ENCODE data around the gene SLC66A1. TPM values are rescaled to one million over a fixed set of nuclear protein-coding genes. Genes with fewer than 3 reads are reported as not detected.

SLC66A1 gene
- total RNA-seq, 1 experiment from 2014 or later, result 49.6 TPM

GRCh38 chr1:19370453-19371170 lies 58.5 kb downstream of the SLC66A1 start:
- in situ Hi-C loops (cut with HindIII; ENCODE audit: low sequenced_read_pairs), result no loop called here
- DNase-seq (ENCODE audit: low spot score), result no peak

GRCh38 chr1:19371226-19372135 lies 59.4 kb downstream of the SLC66A1 start:
- no peak for DNase-seq (ENCODE audit: low spot score)
- in situ Hi-C loops (cut with HindIII; ENCODE audit: low sequenced_read_pairs), result no loop called here

GRCh38 chr1:19372136-19372514 lies 60.0 kb downstream of the SLC66A1 start:
- in situ Hi-C loops (cut with HindIII; ENCODE audit: low sequenced_read_pairs), result no loop called here
- DNase-seq (ENCODE audit: low spot score), result no peak

- DNase-seq (ENCODE audit: low spot score), result no peak
- in situ Hi-C loops (cut with HindIII; ENCODE audit: low sequenced_read_pairs), result no loop called here
Measured at GRCh38 chr1:19372602-19373001, 60.5 kb downstream of the SLC66A1 start.

GRCh38 chr1:19373211-19374082 lies 61.3 kb downstream of the SLC66A1 start:
- in situ Hi-C loops (cut with HindIII; ENCODE audit: low sequenced_read_pairs), result no loop called here
- no peak for DNase-seq (ENCODE audit: low spot score)

- DNase-seq (ENCODE audit: low spot score), result no peak
- in situ Hi-C loops (cut with HindIII; ENCODE audit: low sequenced_read_pairs), result no loop called here
Measured at GRCh38 chr1:19374083-19374801, 62.1 kb downstream of the SLC66A1 start.

- in situ Hi-C loops (cut with HindIII; ENCODE audit: low sequenced_read_pairs), result loop anchor here (25.0 kb wide), 1 partner anchor 212 kb away; a partner anchor contains a TSS
- DNase-seq (ENCODE audit: low spot score), result no peak
Measured at GRCh38 chr1:19374926-19375325, 62.8 kb downstream of the SLC66A1 start.

GRCh38 chr1:19375631-19376400 lies 63.7 kb downstream of the SLC66A1 start:
- DNase-seq (ENCODE audit: low spot score), result no peak
- in situ Hi-C loops (cut with HindIII; ENCODE audit: low sequenced_read_pairs), result loop anchor here (25.0 kb wide), 1 partner anchor 211 kb away; a partner anchor contains a TSS

GRCh38 chr1:19376428-19377372 lies 64.6 kb downstream of the SLC66A1 start:
- in situ Hi-C loops (cut with HindIII; ENCODE audit: low sequenced_read_pairs), result loop anchor here (25.0 kb wide), 1 partner anchor 211 kb away; a partner anchor contains a TSS
- no peak for DNase-seq (ENCODE audit: low spot score)

GRCh38 chr1:19377812-19378718 lies 65.9 kb downstream of the SLC66A1 start:
- DNase-seq (ENCODE audit: low spot score), result peak; percentile 75
- in situ Hi-C loops (cut with HindIII; ENCODE audit: low sequenced_read_pairs), result loop anchor here (25.0 kb wide), 1 partner anchor 209 kb away; a partner anchor contains a TSS

Other genes starting within 250 kb of the SLC66A1 start
- gene UBR4, start 102.1 kb upstream of the SLC66A1 start, total RNA-seq (2014; rRNA removed; shearing (Covaris generic)), result 66.0 and 74.7 TPM in 2 replicates
- gene EMC1, start 60.8 kb upstream of the SLC66A1 start, total RNA-seq (2014; rRNA removed; shearing (Covaris generic)), result 63.9 and 65.0 TPM in 2 replicates
- gene MRTO4, start 60.5 kb upstream of the SLC66A1 start, total RNA-seq (2014; rRNA removed; shearing (Covaris generic)), result 100 and 101 TPM in 2 replicates
- gene AKR7A3, start 23.6 kb upstream of the SLC66A1 start, total RNA-seq (2014; rRNA removed; shearing (Covaris generic)), result not detected in 2 replicates
- gene AKR7A2, start 182 bp upstream of the SLC66A1 start, total RNA-seq (2014; rRNA removed; shearing (Covaris generic)), result 140 and 142 TPM in 2 replicates
- 342 and 345 TPM in 2 replicates for gene CAPZB, start 173.2 kb downstream of the SLC66A1 start, total RNA-seq (2014; rRNA removed; shearing (Covaris generic))